ACHN (cell line): ENCODE data around the gene H1-8.
A peak's percentile ranks its signal among the peaks of the same experiment; 100 is the strongest.
"Not testable (repeated sequence)": the region's sequence is repeated elsewhere in the genome, so short reads cannot be mapped to it uniquely, and the experiment has no call there.

ENCODE experiments used
- DNase-seq: peaks from one replicate; pipeline ENCODE4 v3.0.0-alpha.2; 2015
- in situ Hi-C: cut with HindIII; loops from 2 replicates; pipeline ENCODE4 v1.10.0; 2017; ENCODE audit warnings: low sequenced_read_pairs, low pct_ligation_motif_present, low pct_unique_long_range_greater_than_20kb

Gene H1-8

GRCh38 chr3:129543156-129543790, at the start of gene H1-8:
TSS of gene H1-8 (plus strand) at chr3:129543175. CDS start at chr3:129543219, 44 bp downstream.
- no peak for DNase-seq
- in situ Hi-C loops = no loop called here

- DNase-seq = no peak
- in situ Hi-C loops = no loop called here
Measured at GRCh38 chr3:129493206-129493605, 49.8 kb upstream of the H1-8 start.

GRCh38 chr3:129494499-129494898, 48.5 kb upstream of the H1-8 start:
- in situ Hi-C loops, DNase-seq: not testable (repeated sequence)

GRCh38 chr3:129495006-129495639, 47.9 kb upstream of the H1-8 start:
- DNase-seq = peak; percentile 47
- in situ Hi-C loops = not testable (repeated sequence)

- in situ Hi-C loops, DNase-seq: not testable (repeated sequence)
Measured at GRCh38 chr3:129497876-129498275, 45.1 kb upstream of the H1-8 start.

- DNase-seq, in situ Hi-C loops: not testable (repeated sequence)
Measured at GRCh38 chr3:129498603-129499488, 44.1 kb upstream of the H1-8 start.

GRCh38 chr3:129499604-129500333, 43.2 kb upstream of the H1-8 start:
- in situ Hi-C loops, DNase-seq: not testable (repeated sequence)

- no peak for DNase-seq
Measured at GRCh38 chr3:129500334-129500658, 42.7 kb upstream of the H1-8 start.

GRCh38 chr3:129501630-129502029, 41.3 kb upstream of the H1-8 start:
- in situ Hi-C loops = no loop called here

More at GRCh38 chr3:129500334-129500658, 42.7 kb upstream of the H1-8 start:
- in situ Hi-C loops = no loop called here

GRCh38 chr3:129502641-129503408, 40.1 kb upstream of the H1-8 start:
- DNase-seq = no peak
- in situ Hi-C loops = no loop called here

More at GRCh38 chr3:129501630-129502029, 41.3 kb upstream of the H1-8 start:
- DNase-seq = no peak

- in situ Hi-C loops = no loop called here
- DNase-seq = no peak
Measured at GRCh38 chr3:129503471-129504291, 39.3 kb upstream of the H1-8 start.

GRCh38 chr3:129504471-129505100, 38.4 kb upstream of the H1-8 start:
- in situ Hi-C loops = no loop called here
- no peak for DNase-seq

GRCh38 chr3:129505341-129505740, 37.6 kb upstream of the H1-8 start:
- no peak for DNase-seq
- in situ Hi-C loops = no loop called here

- in situ Hi-C loops = no loop called here
- no peak for DNase-seq
Measured at GRCh38 chr3:129506231-129506742, 36.7 kb upstream of the H1-8 start.

GRCh38 chr3:129507181-129507831, 35.7 kb upstream of the H1-8 start:
- in situ Hi-C loops = no loop called here
- no peak for DNase-seq

- DNase-seq = no peak
- in situ Hi-C loops = no loop called here
Measured at GRCh38 chr3:129512595-129512994, 30.4 kb upstream of the H1-8 start.
